Trophoblast cell (in vitro differentiated cells and primary cell): ENCODE data around the gene CGREF1.
"Not testable (repeated sequence)": the region's sequence is repeated elsewhere in the genome, so short reads cannot be mapped to it uniquely, and the experiment has no call there.

Experiments
- DNase-seq, 2 donors: peaks; one replicate each; pipeline ENCODE4 v3.0.0-alpha.2; 2016
- H2AFZ ChIP-seq: 2 replicates; pipeline ENCODE4 v1.6.1; 2013; ENCODE audit warnings: low read length, moderate library complexity, mild to moderate bottlenecking; ENCODE audit not compliant: insufficient read depth, poor library complexity
- H2AK5ac ChIP-seq: 2 replicates; pipeline ENCODE4 v1.6.1; 2013; ENCODE audit warnings: mild to moderate bottlenecking, low read length
- H2BK120ac ChIP-seq: 2 replicates; pipeline ENCODE4 v1.6.1; 2013; ENCODE audit warnings: low read length, mild to moderate bottlenecking, moderate library complexity; ENCODE audit not compliant: insufficient read depth, poor library complexity
- H2BK12ac ChIP-seq: 2 replicates; pipeline ENCODE4 v1.6.1; 2013; ENCODE audit warnings: mild to moderate bottlenecking, low read length, moderate library complexity
- H2BK5ac ChIP-seq: 2 replicates; pipeline ENCODE4 v1.6.1; 2013; ENCODE audit warnings: low read length, low read depth, moderate library complexity, mild to moderate bottlenecking; ENCODE audit not compliant: poor library complexity
- H3K14ac ChIP-seq: 2 replicates; pipeline ENCODE4 v1.6.1; 2013; ENCODE audit warnings: mild to moderate bottlenecking, low read length
- H3K18ac ChIP-seq: 2 replicates; pipeline ENCODE4 v1.6.1; 2013; ENCODE audit warnings: mild to moderate bottlenecking, low read length
- H3K23ac ChIP-seq: 2 replicates; pipeline ENCODE4 v1.6.1; 2013; ENCODE audit warnings: low read length
- H3K27ac ChIP-seq: 2 replicates; pipeline ENCODE4 v1.5.1; 2013; ENCODE audit warnings: low read depth, mild to moderate bottlenecking, inconsistent platforms, low read length, moderate library complexity
- H3K27me3 ChIP-seq: 2 replicates; pipeline ENCODE4 v1.6.1; 2013; ENCODE audit warnings: inconsistent platforms, mild to moderate bottlenecking, low read length, moderate library complexity; ENCODE audit not compliant: insufficient read depth
- H3K36me3 ChIP-seq, 2 experiments: 1 replicate in 1 of 2; 2 replicates in 1 of 2; pipeline ENCODE4 v1.6.1; 2013; ENCODE audit warnings: low read length in 2 of 2, mild to moderate bottlenecking in 2 of 2, moderate library complexity in 1 of 2; ENCODE audit not compliant: insufficient read depth in 2 of 2, control insufficient read depth in 1 of 2
- H3K4ac ChIP-seq: 2 replicates; pipeline ENCODE4 v1.6.1; 2013; ENCODE audit warnings: low read depth, mild to moderate bottlenecking, low read length, moderate library complexity
- H3K4me1 ChIP-seq, 2 experiments: 1 replicate in 1 of 2; 2 replicates in 1 of 2; pipeline ENCODE4 v1.6.1; 2013; ENCODE audit warnings: low read length in 2 of 2, mild to moderate bottlenecking in 2 of 2, moderate library complexity in 1 of 2; ENCODE audit not compliant: insufficient read depth in 2 of 2, control insufficient read depth in 1 of 2
- H3K4me2 ChIP-seq: 2 replicates; pipeline ENCODE4 v1.6.1; 2013; ENCODE audit warnings: inconsistent platforms, mild to moderate bottlenecking, low read length, moderate library complexity
- H3K4me3 ChIP-seq: 2 replicates; pipeline ENCODE4 v1.5.1; 2013; ENCODE audit warnings: mild to moderate bottlenecking, low read depth, low read length, inconsistent platforms
- H3K79me1 ChIP-seq: one replicate; pipeline ENCODE4 v1.6.1; 2013; ENCODE audit warnings: low read length
- H3K79me2 ChIP-seq: 2 replicates; pipeline ENCODE4 v1.6.1; 2013; ENCODE audit warnings: low read length, mild to moderate bottlenecking; ENCODE audit not compliant: control insufficient read depth, insufficient read depth, poor library complexity
- H3K9ac ChIP-seq: 2 replicates; pipeline ENCODE4 v1.6.1; 2013; ENCODE audit warnings: mild to moderate bottlenecking, low read length
- H3K9me3 ChIP-seq: 2 replicates; pipeline ENCODE4 v1.6.1; 2013; ENCODE audit warnings: low read depth, mild to moderate bottlenecking, control low read depth, inconsistent platforms, low read length; ENCODE audit not compliant: insufficient read depth
- H4K12ac ChIP-seq: 2 replicates; pipeline ENCODE4 v1.6.1; 2013; ENCODE audit warnings: low read depth, mild to moderate bottlenecking, low read length, moderate library complexity
- H4K8ac ChIP-seq: 2 replicates; pipeline ENCODE4 v1.6.1; 2013; ENCODE audit warnings: low read depth, mild to moderate bottlenecking, low read length, moderate library complexity
- H4K91ac ChIP-seq: one replicate; pipeline ENCODE4 v1.6.1; 2013; ENCODE audit warnings: low read depth, mild to moderate bottlenecking, low read length, moderate library complexity
- WGBS: extraction: QIAGEN DNeasy Blood & Tissue Kit; methylation state at CpG from one replicate; pipeline ENCODE4 v1.1.7; 2013; ENCODE audit warnings: missing lambda C conversion rate; ENCODE audit not compliant: insufficient read length, insufficient coverage; ENCODE audit errors: extremely low coverage; 5-methylcytosine and 5-hydroxymethylcytosine counted together

The CGREF1 gene

DNA sequence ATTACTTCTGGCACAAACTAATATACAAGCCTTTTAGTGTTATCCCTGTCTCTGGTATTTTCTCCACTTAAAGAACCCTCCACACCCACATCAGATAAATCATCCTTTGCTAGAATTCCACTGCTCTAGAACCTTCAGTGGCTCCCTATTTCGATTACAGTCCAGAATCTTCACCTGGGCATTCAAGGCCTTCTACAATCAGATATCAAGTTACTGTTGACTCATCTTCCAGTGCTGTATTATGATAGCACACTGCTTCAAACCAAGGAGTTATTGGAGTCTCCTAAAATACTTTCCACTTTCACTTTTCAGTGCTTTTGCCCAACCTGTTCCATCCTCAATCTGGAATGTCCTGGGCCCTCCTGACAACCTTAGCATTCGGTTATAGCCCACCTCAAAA, 3.4 kb downstream of the CGREF1 start:
- no peak overlapping the region for H3K14ac ChIP-seq
- H2BK120ac ChIP-seq: no peak overlapping the region
- H3K27me3 ChIP-seq: peaks cover 26% of the 10 kb centered on the region
- no peak overlapping the region for H3K23ac ChIP-seq
- no peak overlapping the region for H4K12ac ChIP-seq
- H3K4me2 ChIP-seq: no peak overlapping the region
- H3K36me3 ChIP-seq: no peaks in the 10 kb centered on the region
- no peak overlapping the region for H4K91ac ChIP-seq
- no peak overlapping the region for H4K8ac ChIP-seq
- no peak overlapping the region for H3K18ac ChIP-seq
- DNase-seq: no peak
- WGBS: no CpG with 5 or more reads among the region's 2 CpGs
- H2AFZ ChIP-seq: no peak overlapping the region
- H3K9me3 ChIP-seq: peaks cover 4% of the 10 kb centered on the region
- no peaks in the 10 kb centered on the region for H3K79me2 ChIP-seq
- no peak overlapping the region for H2BK12ac ChIP-seq
- H2AK5ac ChIP-seq: no peak overlapping the region
- H3K4me1 ChIP-seq: peaks cover 5 to 8% of the 10 kb centered on the region in 2 experiments
- H3K79me1 ChIP-seq: no peaks in the 10 kb centered on the region
- H2BK5ac ChIP-seq: no peak overlapping the region
- no peak overlapping the region for H3K9ac ChIP-seq
- H3K4ac ChIP-seq: no peak overlapping the region
- no peak overlapping the region for H3K4me3 ChIP-seq
- H3K27ac ChIP-seq: no peak overlapping the region

- H3K4me1 ChIP-seq, H3K27ac ChIP-seq, H3K14ac ChIP-seq, H4K12ac ChIP-seq, H3K9me3 ChIP-seq, H3K4ac ChIP-seq, H4K91ac ChIP-seq, H3K27me3 ChIP-seq, H3K79me2 ChIP-seq, H3K4me2 ChIP-seq, H2BK5ac ChIP-seq, H4K8ac ChIP-seq, H3K36me3 ChIP-seq, H2BK120ac ChIP-seq, H3K4me3 ChIP-seq, H2BK12ac ChIP-seq, H2AK5ac ChIP-seq, H3K23ac ChIP-seq, H3K9ac ChIP-seq, H2AFZ ChIP-seq, H3K18ac ChIP-seq, DNase-seq, H3K79me1 ChIP-seq: not testable (repeated sequence)
- no CpG with 5 or more reads among the region's 49 CpGs for WGBS
These were observed 7.4 kb downstream of the CGREF1 start for GRCh38 chr2:27111392-27112078.

GRCh38 chr2:27110603-27111352, 8.2 kb downstream of the CGREF1 start:
- H3K4me1 ChIP-seq, H2BK120ac ChIP-seq, H4K91ac ChIP-seq, H2AFZ ChIP-seq, DNase-seq, H3K36me3 ChIP-seq, H3K23ac ChIP-seq, H2BK12ac ChIP-seq, H4K12ac ChIP-seq, H3K9ac ChIP-seq, H3K18ac ChIP-seq, H3K79me2 ChIP-seq, H4K8ac ChIP-seq, H3K14ac ChIP-seq, H3K4me2 ChIP-seq, H3K9me3 ChIP-seq, H2BK5ac ChIP-seq, H3K4me3 ChIP-seq, H3K27me3 ChIP-seq, H3K79me1 ChIP-seq, H3K27ac ChIP-seq, H3K4ac ChIP-seq, H2AK5ac ChIP-seq: not testable (repeated sequence)
- WGBS: no CpG with 5 or more reads among the region's 24 CpGs

GRCh38 chr2:27109083-27109482, 9.8 kb downstream of the CGREF1 start:
- H3K23ac ChIP-seq: no peak overlapping the region
- no peak overlapping the region for H3K14ac ChIP-seq
- H3K9me3 ChIP-seq: no peaks in the 10 kb centered on the region
- H4K8ac ChIP-seq: no peak overlapping the region
- H3K4me3 ChIP-seq: no peak overlapping the region
- no peaks in the 10 kb centered on the region for H3K79me2 ChIP-seq
- H3K27ac ChIP-seq: no peak overlapping the region
- H3K4me2 ChIP-seq: no peak overlapping the region
- H3K9ac ChIP-seq: no peak overlapping the region
- no peak overlapping the region for H2AK5ac ChIP-seq
- no peaks in the 10 kb centered on the region for H3K79me1 ChIP-seq
- no peak overlapping the region for H2BK5ac ChIP-seq
- no peak overlapping the region for H4K12ac ChIP-seq
- H2BK120ac ChIP-seq: no peak overlapping the region
- no peaks in the 10 kb centered on the region for H3K27me3 ChIP-seq
- H3K4me1 ChIP-seq: no peaks in the 10 kb centered on the region
- no peaks in the 10 kb centered on the region for H3K36me3 ChIP-seq
- H4K91ac ChIP-seq: no peak overlapping the region
- no CpG with 5 or more reads among the region's 3 CpGs for WGBS
- H2AFZ ChIP-seq: no peak overlapping the region
- no peak overlapping the region for H3K4ac ChIP-seq
- no peak overlapping the region for H3K18ac ChIP-seq
- no peak for DNase-seq
- H2BK12ac ChIP-seq: no peak overlapping the region
